ENCODE measurements around the gene GJB1. TPM values are rescaled to one million over a fixed set of nuclear protein-coding genes. Genes with fewer than 3 reads are reported as not detected.

GJB1 gene
- total RNA-seq, 1 donor from 2014 or later = 255 TPM

DNA sequence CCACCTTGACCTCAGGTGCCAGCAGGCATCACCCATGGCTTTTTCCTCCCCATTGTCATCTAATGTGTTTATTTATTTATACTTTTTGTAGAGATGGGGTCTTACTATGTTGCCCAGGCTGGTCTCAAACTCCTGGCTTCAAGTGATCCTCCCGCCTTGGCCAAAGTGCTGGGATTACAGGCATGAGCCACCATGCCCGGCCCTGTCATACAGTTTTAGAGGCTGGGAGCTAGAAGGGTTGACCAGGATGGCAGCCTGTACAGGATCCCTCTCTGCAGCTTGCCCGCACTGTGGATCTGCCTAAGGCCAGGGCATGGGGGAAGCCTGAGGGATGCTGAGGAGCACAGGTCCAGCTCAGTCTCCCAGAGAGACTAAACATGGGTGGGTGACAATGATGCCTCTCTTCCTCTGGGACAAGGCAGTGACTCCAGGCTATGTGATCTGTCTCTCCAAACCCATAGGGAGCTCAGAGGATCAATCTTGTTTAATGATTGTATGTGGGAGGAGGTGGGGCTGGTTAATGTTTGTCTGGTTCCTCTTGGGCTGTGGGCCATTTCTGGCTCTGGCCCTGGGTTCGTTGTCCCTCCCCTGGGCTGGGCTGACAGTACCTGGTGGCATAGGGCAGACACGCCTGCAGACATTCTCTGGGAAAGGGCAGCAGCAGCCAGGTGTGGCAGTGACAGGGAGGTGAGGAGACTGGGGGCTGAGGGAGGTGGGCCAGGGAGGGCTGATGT is 8.3 kb upstream of the GJB1 start:
- ATAC-seq (peak; percentile 79), DNase-seq (ENCODE audit: low spot score) (peak; percentile 85)

DNA sequence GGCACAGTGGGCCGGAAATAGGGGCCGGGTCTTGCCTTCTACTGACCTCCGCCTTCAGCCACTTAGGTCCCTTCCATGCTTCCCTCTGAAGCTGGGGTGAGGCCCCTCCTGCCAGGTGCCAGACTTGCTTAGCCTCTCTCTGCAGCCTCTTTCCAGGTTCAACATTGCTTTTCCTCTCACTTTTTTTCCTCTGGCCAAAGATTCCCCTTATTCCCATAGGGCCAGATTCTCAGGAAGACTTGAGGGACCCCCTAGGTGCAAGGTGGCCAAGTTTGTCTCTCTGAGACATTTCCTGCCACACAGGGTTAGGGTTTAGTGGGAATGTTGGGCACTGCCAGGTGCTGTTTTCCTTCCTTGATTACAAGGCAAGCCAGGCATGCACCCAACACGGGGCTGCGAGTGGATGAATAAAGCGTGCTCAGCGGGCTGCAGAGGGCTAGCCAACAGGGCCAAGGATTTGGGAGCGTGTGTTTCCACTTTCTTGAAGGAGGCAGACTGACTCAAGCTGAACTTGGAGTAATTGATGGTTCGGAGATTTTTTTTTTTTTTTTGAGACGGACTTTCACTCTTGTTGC is 7.6 kb upstream of the GJB1 start:
- no peak for DNase-seq (ENCODE audit: low spot score)
- ATAC-seq = no peak

DNA sequence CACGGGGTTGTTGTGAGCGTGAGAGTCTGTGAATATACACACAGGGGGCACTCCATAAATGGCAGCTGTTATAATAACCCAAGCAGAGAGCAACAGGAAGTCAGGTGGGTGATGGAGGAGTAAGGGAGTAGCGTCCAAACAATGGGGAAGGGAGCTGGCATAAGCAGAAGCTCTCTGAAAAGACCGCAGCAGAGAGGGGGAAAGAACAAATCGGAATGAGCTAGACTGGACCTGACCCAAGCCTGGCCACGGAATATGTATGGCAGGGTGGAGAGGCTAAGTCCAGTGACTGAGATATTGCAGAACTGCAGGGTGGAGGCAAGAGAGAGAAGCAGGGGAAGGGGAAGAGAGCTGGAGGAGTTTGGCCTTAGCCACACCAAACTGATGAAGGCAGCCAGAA is 6.5 kb upstream of the GJB1 start:
- DNase-seq (ENCODE audit: low spot score) (peak; percentile 52), ATAC-seq (peak; percentile 28)

DNA sequence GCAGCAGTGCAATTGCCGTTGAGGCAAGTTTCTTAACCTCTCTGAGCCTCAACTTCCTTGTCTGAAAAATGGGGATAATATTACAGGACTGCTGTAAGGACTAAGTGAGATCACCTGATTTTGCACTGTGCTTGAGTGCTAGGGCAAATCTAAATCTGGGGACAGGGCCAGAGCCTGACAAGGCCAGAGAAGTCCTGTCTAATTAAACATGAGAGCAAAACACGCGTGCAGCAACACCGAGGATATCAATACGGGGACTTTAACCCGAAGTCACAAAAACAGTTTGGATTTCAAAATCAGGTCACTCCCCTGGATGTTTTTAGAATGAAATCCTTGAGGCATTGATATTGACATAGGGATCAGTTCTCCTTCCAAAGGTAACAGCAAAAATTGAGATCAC is 5.7 kb upstream of the GJB1 start:
- ATAC-seq (peak; percentile 52), DNase-seq (ENCODE audit: low spot score) (peak; percentile 74)

DNA sequence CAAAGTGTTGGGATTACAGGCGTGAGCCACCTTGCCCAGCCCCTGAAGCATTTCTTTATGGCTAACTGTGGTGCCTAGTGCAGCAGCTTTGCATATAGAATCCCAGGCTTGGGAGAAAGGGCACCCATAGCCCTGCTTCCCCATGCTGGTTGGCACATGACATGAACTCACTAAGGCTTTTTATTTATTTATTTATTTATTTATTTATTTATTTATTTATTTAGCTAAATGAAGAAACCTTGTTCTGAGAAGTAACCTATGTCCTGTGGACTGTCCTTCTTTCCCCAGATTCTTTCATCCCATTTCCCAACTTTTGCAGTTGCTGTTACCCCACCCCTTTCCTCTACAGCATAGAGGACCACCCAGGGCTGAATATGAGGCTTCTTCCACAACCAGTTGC is 1.9 kb upstream of the GJB1 start:
- ATAC-seq = no peak
- no peak for DNase-seq (ENCODE audit: low spot score)

DNA sequence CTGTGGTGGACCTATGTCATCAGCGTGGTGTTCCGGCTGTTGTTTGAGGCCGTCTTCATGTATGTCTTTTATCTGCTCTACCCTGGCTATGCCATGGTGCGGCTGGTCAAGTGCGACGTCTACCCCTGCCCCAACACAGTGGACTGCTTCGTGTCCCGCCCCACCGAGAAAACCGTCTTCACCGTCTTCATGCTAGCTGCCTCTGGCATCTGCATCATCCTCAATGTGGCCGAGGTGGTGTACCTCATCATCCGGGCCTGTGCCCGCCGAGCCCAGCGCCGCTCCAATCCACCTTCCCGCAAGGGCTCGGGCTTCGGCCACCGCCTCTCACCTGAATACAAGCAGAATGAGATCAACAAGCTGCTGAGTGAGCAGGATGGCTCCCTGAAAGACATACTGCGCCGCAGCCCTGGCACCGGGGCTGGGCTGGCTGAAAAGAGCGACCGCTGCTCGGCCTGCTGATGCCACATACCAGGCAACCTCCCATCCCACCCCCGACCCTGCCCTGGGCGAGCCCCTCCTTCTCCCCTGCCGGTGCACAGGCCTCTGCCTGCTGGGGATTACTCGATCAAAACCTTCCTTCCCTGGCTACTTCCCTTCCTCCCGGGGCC is 1.2 kb downstream of the GJB1 start:
- no peak for DNase-seq (ENCODE audit: low spot score)
- no peak for ATAC-seq

DNA sequence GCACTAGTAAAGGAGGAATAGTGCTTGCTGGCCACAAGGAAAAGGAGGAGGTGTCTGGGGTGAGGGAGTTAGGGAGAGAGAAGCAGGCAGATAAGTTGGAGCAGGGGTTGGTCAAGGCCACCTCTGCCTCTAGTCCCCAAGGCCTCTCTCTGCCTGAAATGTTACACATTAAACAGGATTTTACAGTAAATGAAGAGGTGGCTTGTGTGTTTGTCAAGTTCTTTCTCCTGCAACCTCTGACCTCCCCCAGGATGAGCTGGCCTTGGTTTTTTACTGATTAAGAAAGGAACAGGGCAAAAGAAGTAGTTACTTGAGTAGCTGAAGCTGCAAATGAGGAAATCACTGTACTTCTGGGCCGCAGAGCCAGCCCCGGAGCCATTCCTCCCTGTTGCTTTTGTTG is 2.0 kb downstream of the GJB1 start:
- DNase-seq (ENCODE audit: low spot score) (no peak), ATAC-seq (peak; percentile 2)

DNA sequence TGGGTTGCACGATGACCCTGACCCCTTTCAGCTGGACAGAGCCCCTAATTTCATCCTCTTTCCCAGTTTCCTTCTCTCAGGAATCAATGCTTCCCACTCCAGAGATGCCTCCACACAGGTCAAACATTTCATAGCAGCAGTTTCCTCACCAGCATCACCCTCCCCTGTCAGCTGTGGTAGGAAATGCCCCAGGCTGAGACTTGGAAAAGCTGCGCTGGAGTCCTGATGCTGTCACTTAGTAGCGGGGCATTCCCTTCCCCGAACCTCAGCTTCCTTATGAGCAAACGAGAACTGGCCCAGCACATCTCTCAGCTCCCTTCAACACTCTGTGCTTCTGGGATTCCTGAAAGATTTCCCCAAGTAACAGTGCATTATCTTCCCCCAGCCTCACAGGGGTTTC is 2.7 kb downstream of the GJB1 start:
- no peak for DNase-seq (ENCODE audit: low spot score)
- ATAC-seq = no peak

DNA sequence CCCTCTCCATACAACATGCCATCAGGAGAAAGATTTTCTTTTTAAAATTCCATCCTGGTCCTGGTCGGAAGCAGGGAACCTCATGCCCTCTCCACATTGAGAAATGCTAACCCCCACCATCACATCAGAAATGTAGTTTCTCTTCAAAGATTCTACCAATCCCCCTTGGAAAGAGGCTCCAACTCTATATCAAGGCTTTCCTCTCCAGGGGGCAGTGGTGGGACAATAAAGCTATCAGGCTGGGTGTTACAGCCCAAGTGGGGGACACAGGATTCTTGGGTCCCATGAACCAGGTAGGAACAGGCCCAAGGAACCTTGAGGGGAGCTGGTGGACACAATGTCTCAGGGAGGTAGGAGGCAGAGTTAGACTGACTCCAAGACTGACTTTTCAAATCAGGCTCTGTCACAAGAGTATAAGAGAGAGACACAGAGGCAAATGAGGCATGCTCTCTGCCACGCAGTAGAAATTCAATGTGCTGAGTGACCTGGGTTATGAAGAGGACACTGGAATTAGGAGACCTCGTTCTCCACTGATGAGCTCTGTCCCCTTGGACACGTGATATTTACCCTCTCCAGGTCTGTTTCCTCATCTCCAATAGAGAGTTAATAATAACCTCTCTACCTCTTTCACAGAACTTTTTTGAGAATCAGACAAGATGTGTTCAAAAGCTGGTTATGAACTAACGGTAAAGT is 4.5 kb downstream of the GJB1 start:
- ATAC-seq (peak; percentile 71), DNase-seq (ENCODE audit: low spot score) (peak; percentile 54)

DNA sequence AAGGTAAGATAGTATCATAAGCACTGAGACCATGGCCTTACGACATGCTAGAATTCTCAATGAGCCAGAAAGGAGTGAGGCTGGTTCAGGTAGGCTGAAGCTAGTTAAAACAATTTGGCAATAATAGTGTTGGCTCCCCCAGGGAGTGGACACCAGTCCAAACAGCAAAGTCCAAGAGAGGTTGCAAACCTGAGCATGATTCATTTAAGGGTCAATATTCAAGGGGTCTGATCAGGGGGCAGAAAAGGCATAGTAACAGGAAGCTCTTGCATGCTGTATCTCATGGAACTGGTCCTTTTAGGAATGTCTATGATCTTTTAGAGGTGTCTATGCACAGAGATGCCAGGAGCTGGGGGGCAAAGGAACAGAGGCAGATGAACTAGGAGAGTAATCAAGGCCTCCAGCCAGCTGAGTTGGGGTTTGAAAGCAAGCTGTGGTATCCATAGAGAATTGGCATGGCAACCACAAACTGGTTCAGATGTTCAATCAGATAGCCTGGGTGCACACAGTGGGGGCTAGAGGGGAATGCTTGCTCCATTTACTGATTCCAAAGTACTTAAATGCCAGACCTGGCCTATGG is 5.1 kb downstream of the GJB1 start:
- DNase-seq (ENCODE audit: low spot score) (peak; percentile 72), ATAC-seq (peak; percentile 56)

DNA sequence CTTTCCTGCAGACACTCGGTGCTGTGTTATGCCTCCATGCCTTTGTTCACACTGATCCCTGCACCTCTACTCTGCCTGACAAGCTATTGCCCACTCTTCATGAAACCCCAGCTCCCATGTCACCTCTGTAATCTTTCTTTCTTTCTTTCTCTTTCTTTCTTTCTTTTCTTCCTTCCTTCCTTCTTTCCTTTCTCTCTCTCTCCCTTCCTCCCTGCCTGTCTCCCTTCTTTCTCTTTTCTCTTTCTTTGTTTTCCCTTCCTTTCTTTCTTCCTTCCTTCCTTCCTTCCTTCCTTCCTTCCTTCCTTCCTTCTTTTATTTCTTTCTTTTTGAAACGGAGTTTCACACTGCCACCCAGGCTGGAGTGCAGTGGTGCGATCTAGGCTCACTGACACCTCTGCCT is 12.5 kb downstream of the GJB1 start:
- DNase-seq (ENCODE audit: low spot score) = no peak
- no peak for ATAC-seq

DNA sequence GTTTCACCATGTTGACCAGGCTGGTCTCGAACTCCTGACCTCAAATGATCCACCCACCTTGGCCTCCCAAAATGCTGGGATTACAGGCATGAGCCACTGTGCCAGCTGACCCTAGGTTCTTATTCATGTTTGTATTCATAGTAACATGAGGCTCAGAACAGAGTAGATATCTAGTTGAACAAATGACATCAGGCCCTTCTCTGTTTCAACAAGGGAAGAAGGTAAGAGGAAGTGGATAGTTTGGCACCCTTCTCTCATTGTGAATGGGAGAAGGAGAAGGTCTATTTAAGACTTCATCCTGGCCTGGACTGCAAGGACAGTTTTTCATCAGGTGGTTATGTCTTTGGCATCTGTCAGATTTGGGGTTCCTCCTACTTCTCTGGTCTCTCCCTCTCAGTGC is 13.8 kb downstream of the GJB1 start:
- DNase-seq (ENCODE audit: low spot score) (no peak), ATAC-seq (no peak)

DNA sequence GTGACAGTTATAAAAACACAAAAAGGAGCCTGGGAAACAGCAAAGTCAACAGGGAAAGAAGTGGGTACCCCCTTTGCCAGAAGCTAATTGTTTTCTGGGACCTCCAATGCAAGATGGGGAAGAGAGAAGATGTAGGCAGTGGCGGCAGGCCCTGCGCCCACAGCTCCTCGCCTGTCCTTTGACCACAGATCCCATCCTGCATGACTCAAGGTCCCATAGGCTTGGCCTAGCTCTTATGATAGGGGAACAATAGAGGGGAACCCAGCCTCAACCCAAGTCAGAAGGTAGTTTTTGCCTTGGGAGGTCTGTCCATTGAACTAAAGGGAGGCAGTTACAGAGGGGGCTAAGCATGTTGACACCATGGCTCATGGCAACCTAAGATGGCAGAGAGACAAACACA is 16.8 kb downstream of the GJB1 start:
- no peak for ATAC-seq
- DNase-seq (ENCODE audit: low spot score) = no peak

DNA sequence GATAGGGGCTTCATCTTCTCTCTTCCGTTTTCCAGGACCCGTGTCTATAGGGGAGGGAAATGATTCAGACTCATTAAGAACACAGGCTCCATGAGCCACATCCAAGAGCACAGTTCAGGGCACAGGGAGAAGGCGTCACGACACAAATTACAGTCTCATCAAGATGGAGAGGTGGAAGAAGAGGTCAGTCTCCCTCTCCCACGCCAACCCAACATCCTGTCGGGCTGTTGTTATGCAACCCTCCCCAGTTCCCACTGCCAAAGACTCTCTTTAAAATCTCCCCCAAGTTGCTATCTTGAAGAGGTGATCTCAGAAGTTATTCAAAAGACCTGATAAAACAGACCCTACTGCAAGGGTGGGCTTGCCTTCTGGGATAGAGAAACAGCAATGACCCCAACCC is 18.3 kb downstream of the GJB1 start:
- DNase-seq (ENCODE audit: low spot score) = no peak
- ATAC-seq = no peak

DNA sequence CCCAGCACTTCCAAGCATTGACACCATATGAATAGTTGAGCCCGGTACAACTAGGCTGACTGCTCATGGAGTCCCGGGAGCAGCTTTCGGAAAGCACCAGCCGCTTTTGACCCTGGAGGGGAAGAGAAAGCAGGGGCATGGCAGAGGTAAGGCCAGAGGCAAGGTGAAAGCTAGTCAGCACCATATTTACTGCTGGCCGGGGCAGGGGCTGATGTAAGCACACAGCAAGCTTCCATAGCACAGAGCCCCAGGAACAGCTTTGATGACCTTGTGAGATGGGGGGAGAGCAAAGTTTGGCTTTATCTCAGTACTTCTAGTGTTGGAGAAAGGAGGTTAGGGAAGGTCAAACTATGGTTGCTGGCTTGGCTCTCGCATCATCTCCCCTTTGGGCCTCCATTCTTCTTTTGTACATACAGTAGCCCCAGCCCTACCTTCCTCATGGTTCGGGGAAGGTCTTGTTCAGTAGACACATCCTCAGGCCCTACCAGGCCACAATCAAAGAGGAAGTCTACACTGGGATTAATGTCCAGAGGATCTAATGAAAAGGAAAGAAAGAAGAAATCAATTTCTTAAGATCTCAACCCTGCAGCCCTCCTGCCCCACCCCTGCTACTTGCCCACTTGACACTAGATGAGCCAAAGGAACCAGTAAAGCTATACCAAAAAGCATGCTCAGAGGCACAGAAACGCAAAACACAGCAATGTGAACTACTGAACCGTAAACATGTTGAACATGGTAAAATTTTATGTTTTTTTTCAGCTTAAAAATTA is 21.5 kb downstream of the GJB1 start:
- no peak for DNase-seq (ENCODE audit: low spot score)
- ATAC-seq = no peak

DNA sequence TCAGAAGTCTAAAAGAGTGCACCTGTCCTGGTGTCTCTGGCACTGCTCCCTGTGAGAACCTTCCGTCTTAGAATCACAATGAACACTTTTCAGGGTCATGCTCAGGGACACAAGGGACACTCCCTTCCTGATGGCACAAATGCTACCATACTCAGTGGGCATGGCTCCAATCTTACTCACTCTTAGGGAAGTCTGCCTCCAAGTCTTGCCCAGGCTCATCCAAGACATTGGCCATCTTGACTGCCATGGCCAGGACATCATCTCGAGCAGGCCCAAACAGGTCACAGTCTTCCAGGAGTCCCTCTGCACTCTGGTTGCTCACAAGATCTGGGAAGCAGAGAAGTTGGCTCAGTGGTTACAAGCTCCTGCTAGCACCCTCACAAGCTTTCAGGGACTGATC is 22.1 kb downstream of the GJB1 start:
- DNase-seq (ENCODE audit: low spot score) = no peak
- ATAC-seq = no peak

DNA sequence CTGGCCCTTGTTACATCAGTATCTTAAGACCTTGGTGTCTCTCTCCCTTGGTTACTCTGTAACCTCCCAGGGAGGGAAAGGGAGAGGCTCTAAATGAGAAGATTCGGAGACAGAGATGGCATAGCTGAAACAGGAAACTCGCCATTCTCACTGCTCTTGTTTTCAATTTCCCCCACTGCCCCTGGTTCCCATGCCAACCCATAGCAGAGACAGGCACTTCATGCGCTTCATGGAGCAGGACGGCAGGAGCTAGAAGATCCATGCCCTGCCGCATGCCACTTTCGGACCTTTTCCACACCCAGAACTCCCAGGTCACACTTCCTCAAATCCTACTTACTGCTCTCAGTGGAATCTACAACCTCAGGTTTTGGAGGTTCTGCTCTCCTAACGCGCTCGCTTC is 27.8 kb downstream of the GJB1 start:
- ATAC-seq = no peak
- DNase-seq (ENCODE audit: low spot score) = no peak

DNA sequence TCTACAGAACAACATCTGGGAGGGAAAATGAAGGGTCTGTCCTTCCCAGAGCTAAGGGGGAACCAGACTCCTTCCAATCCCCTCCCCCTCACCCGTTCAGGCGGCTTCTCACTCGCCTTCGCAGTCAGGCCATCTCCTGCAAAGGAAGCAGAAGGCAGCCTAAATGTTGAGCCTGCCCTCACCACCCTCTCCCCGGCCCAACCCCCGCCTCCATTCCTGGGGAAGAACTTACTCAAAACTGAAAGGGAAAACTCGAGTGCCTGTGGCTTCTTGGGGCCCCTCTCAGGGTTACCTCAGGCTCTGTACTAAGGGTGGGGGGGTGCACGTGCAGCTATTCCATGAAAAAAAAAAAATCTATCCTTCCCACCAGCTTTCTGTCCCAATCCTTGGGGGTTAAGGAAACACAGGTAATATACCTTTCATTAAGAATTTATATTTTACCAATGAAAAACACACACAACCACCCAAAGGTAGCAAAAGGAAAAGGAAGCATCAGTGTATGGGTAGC is 28.5 kb downstream of the GJB1 start:
- DNase-seq (ENCODE audit: low spot score) (no peak), ATAC-seq (no peak)

DNA sequence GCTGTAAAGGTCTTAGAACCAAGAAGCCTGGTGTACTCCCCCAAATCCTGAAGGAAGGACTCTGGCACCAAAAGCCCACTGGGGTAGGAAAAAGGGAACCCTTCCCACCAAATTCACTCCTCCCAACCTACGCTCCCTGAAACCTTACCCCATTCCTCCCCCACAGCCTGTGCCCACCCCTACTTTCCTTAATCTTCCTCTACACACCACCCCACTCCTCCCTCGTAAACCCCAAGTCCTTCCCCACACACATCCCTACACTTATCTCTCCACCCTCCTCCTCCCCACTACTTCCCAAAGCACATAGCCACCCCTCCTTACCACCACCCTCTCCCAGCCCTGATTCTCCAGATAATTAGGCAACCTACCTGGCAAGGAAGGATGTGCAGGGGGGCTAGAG is 29.2 kb downstream of the GJB1 start:
- DNase-seq (ENCODE audit: low spot score) = no peak
- no peak for ATAC-seq

DNA sequence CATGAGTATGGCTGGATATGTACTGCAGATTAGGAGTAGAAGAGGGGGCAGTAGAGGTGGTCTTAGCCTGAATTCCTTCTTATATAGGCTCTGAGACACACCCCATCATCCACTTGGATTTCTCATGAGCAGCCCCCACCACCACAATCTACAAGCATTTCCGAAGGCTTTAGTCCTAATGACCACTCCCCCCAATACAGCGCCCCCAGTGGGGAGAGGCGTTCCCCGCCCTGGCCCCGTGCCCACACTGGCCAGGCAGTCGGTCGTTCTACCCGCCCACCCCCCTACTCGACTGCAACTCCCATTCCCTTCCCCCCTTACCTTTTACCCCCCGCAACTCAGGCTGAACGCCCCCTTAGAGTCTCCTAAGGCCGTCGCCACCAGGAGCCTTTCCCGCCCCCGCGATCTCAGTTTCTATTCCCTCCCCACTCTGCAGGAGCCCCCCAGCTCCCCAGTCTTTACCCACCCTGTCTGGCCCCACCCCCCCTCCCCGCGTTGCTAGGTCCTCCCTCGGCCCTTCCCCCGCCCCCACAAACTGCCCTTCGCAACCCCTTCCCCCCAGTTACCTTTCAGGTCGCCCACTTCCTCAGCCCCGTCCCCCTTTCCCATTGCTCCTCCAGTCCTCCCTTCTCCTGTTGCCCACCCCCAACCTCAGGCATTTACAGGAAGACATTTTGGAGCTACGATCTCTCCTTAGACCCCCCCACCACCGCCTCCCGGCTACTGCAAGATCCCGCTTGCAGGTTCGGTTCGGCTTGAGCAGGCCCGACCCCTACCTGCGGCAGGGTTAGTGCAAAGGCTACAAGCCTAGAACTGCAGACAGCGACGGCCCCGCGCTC is 30.4 kb downstream of the GJB1 start:
- ATAC-seq (no peak), DNase-seq (ENCODE audit: low spot score) (no peak)
